Erythroblast (primary cell): Measurements from ENCODE around the gene CLSTN2.

ENCODE experiments used
- GATA1 ChIP-seq: IDR thresholded peaks from 2 replicates; pipeline ENCODE4 v1.6.1; 2011; ENCODE audit warnings: low read depth, mild to moderate bottlenecking, control low read depth, low read length, moderate library complexity
- POLR2A ChIP-seq: IDR thresholded peaks from 2 replicates; pipeline ENCODE4 v1.6.1; 2011; ENCODE audit warnings: mild to moderate bottlenecking, low read length

DNA sequence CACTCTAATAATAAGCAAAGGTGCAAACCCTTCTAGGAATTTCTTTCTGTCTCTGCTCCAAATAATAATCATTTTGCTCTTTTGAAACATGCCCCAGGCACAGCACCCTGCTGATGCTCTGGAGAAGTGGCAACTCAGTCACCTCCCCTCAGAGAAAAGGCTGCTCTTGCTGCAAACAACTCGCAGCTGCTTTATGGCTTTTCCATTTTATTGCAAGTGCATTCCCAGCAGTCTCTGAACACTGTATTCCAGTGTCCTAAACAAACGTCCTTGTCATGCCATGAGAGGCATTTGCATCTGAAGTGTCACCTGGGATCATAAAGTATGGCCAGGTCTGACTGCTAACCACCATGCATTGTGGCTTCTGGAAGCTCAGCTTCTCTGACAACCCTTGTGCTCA lies 384.8 kb downstream of the CLSTN2 start:
- TF ChIP-seq POLR2A (no peak), GATA1 (no peak)
